ENCODE measurements around the gene NPFF.

Gene NPFF

GRCh38 chr12:53478865-53479264 lies 28.4 kb downstream of the NPFF start:
- DNase-seq (ENCODE audit: low read depth in 1 of 2, low spot score in 1 of 2), result no peak

- no peak for DNase-seq (ENCODE audit: low read depth in 1 of 2, low spot score in 1 of 2)
These were observed 30.5 kb downstream of the NPFF start for GRCh38 chr12:53476769-53477209.

GRCh38 chr12:53474819-53475218 lies 32.5 kb downstream of the NPFF start:
- DNase-seq (ENCODE audit: low read depth in 1 of 2, low spot score in 1 of 2), result no peak

- DNase-seq (ENCODE audit: low read depth in 1 of 2, low spot score in 1 of 2), result no peak
These were observed 33.2 kb downstream of the NPFF start for GRCh38 chr12:53474077-53474476.

- no peak for DNase-seq (ENCODE audit: low read depth in 1 of 2, low spot score in 1 of 2)
These were observed 35.2 kb downstream of the NPFF start for GRCh38 chr12:53472056-53472582.

GRCh38 chr12:53468282-53468681 lies 39.0 kb downstream of the NPFF start:
- DNase-seq (ENCODE audit: low read depth in 1 of 2, low spot score in 1 of 2), result no peak

GRCh38 chr12:53467880-53468279 lies 39.4 kb downstream of the NPFF start:
- DNase-seq (ENCODE audit: low read depth in 1 of 2, low spot score in 1 of 2), result no peak

- no peak for DNase-seq (ENCODE audit: low read depth in 1 of 2, low spot score in 1 of 2)
These were observed 40.2 kb downstream of the NPFF start for GRCh38 chr12:53467082-53467481.

GRCh38 chr12:53466640-53467039 lies 40.6 kb downstream of the NPFF start:
- no peak for DNase-seq (ENCODE audit: low read depth in 1 of 2, low spot score in 1 of 2)

- no peak for DNase-seq (ENCODE audit: low read depth in 1 of 2, low spot score in 1 of 2)
These were observed 41.6 kb downstream of the NPFF start for GRCh38 chr12:53465679-53466078.

- DNase-seq (ENCODE audit: low read depth in 1 of 2, low spot score in 1 of 2), result no peak
These were observed 42.4 kb downstream of the NPFF start for GRCh38 chr12:53464685-53465418.

- no peak for DNase-seq (ENCODE audit: low read depth in 1 of 2, low spot score in 1 of 2)
These were observed 43.3 kb downstream of the NPFF start for GRCh38 chr12:53463802-53464560.

- DNase-seq (ENCODE audit: low read depth in 1 of 2, low spot score in 1 of 2), result no peak
These were observed 44.3 kb downstream of the NPFF start for GRCh38 chr12:53462935-53463334.

- no peak for DNase-seq (ENCODE audit: low read depth in 1 of 2, low spot score in 1 of 2)
These were observed 45.7 kb downstream of the NPFF start for GRCh38 chr12:53461591-53461990.

GRCh38 chr12:53461059-53461458 lies 46.2 kb downstream of the NPFF start:
- DNase-seq (ENCODE audit: low read depth in 1 of 2, low spot score in 1 of 2), result no peak

GRCh38 chr12:53459097-53459496 lies 48.2 kb downstream of the NPFF start:
- no peak for DNase-seq (ENCODE audit: low read depth in 1 of 2, low spot score in 1 of 2)

Data from activated T-helper 1 cell treated with anti-CD3 and anti-CD28 coated beads, Interleukin-2, amount 50 U/mL, for 16 hours (primary cell).